Measurements from ENCODE around the gene SALL4. TPM values are rescaled to one million over a fixed set of nuclear protein-coding genes. Genes with fewer than 3 reads are reported as not detected.
"Not testable (repeated sequence)": the region's sequence is repeated elsewhere in the genome, so short reads cannot be mapped to it uniquely, and the experiment has no call there.

Gene SALL4
- 2.7 TPM for total RNA-seq

GRCh38 chr20:51802170-51802751 is at the start of gene SALL4:
SALL4 (minus strand) TSS chr20:51802521; CDS start chr20:51802408, 113 bp downstream.
- no peak for DNase-seq

- no peak for DNase-seq
Measured at GRCh38 chr20:51848346-51848745, 46.0 kb upstream of the SALL4 start.

GRCh38 chr20:51840865-51841264 is 38.5 kb upstream of the SALL4 start:
- DNase-seq, result no peak

- no peak for DNase-seq
Measured at GRCh38 chr20:51837876-51838420, 35.6 kb upstream of the SALL4 start.

- no peak for DNase-seq
Measured at GRCh38 chr20:51837436-51837835, 35.1 kb upstream of the SALL4 start.

- DNase-seq, result no peak
Measured at GRCh38 chr20:51833326-51833725, 31.0 kb upstream of the SALL4 start.

- DNase-seq, result no peak
Measured at GRCh38 chr20:51832276-51832675, 30.0 kb upstream of the SALL4 start.

GRCh38 chr20:51831866-51832265 is 29.5 kb upstream of the SALL4 start:
- DNase-seq, result peak; percentile 69

- no peak for DNase-seq
Measured at GRCh38 chr20:51830538-51830937, 28.2 kb upstream of the SALL4 start.

- no peak for DNase-seq
Measured at GRCh38 chr20:51828762-51829161, 26.4 kb upstream of the SALL4 start.

- DNase-seq, result no peak
Measured at GRCh38 chr20:51826372-51826771, 24.1 kb upstream of the SALL4 start.

GRCh38 chr20:51818479-51819008 is 16.2 kb upstream of the SALL4 start:
- no peak for DNase-seq

GRCh38 chr20:51816856-51817255 is 14.5 kb upstream of the SALL4 start:
- DNase-seq, result not testable (repeated sequence)

GRCh38 chr20:51815383-51816076 is 13.2 kb upstream of the SALL4 start:
- no peak for DNase-seq

- DNase-seq, result no peak
Measured at GRCh38 chr20:51812861-51813260, 10.5 kb upstream of the SALL4 start.

GRCh38 chr20:51811514-51812128 is 9.3 kb upstream of the SALL4 start:
- no peak for DNase-seq

GRCh38 chr20:51811042-51811355 is 8.7 kb upstream of the SALL4 start:
- no peak for DNase-seq

- no peak for DNase-seq
Measured at GRCh38 chr20:51810155-51811041, 8.1 kb upstream of the SALL4 start.

- no peak for DNase-seq
Measured at GRCh38 chr20:51807720-51808250, 5.5 kb upstream of the SALL4 start.

- DNase-seq, result no peak
Measured at GRCh38 chr20:51804754-51805153, 2.4 kb upstream of the SALL4 start.

GRCh38 chr20:51803148-51803854 is 980 bp upstream of the SALL4 start:
- DNase-seq, result no peak

GRCh38 chr20:51801823-51802123 is 548 bp downstream of the SALL4 start:
- no peak for DNase-seq

Measured in skin of body (tissue), 2 donors.